Muscle of leg (tissue), 11 donors: ENCODE measurements around the gene TMEM121. TPM values are rescaled to one million over a fixed set of nuclear protein-coding genes. Genes with fewer than 3 reads are reported as not detected.

Experiments
- DNase-seq: peaks from one replicate; pipeline ENCODE4 v3.0.0; 2013
- H3K27ac ChIP-seq: one replicate; pipeline ENCODE4 v1.5.1; 2013; ENCODE audit warnings: mild to moderate bottlenecking, low read length, control low read depth
- H3K27me3 ChIP-seq: one replicate; pipeline ENCODE4 v1.6.1; 2013; ENCODE audit warnings: low read length; ENCODE audit not compliant: control insufficient read depth, insufficient read depth
- H3K36me3 ChIP-seq: one replicate; pipeline ENCODE4 v1.6.1; 2013; ENCODE audit warnings: low read length; ENCODE audit not compliant: control insufficient read depth, insufficient read depth
- H3K4me1 ChIP-seq: one replicate; pipeline ENCODE4 v1.6.1; 2013; ENCODE audit warnings: low read length; ENCODE audit not compliant: control insufficient read depth, insufficient read depth
- H3K4me3 ChIP-seq: one replicate; pipeline ENCODE4 v1.5.1; 2013; ENCODE audit warnings: low read length, control low read depth
- H3K9me3 ChIP-seq: replicated peaks from 2 replicates; pipeline ENCODE4 v1.6.1; 2013; ENCODE audit warnings: low read depth, low read length; ENCODE audit not compliant: control insufficient read depth
- WGBS: methylation state at CpG from one replicate; pipeline ENCODE4 v1.1.5; 2013; ENCODE audit warnings: missing lambda C conversion rate; ENCODE audit not compliant: insufficient coverage; 5-methylcytosine and 5-hydroxymethylcytosine counted together
- polyA plus RNA-seq, 8 donors: library from polyadenylated mRNA; unstranded; fragments of 120-200 nt; gene quantifications; one replicate each; pipeline versions ENCODE4 v1.2.1 to v1.2.3, GENCODE V29; 2013; ENCODE audit warnings: inconsistent platforms in 1 of 8, low replicate concordance in 1 of 8; ENCODE audit not compliant: insufficient read length in 8 of 8, insufficient read depth in 1 of 8
- total RNA-seq: library from RNA; stranded (reverse); fragments of 120-200 nt; gene quantifications from one replicate; pipeline ENCODE4 v1.2.4, GENCODE V29; 2013

Gene TMEM121
- total and polyA plus RNA-seq, 9 donors: 1.3 to 4.8 (median 3.4) TPM

GRCh38 chr14:105508601-105509000, 17.8 kb upstream of the TMEM121 start:
- DNase-seq: no peak
- peaks cover 25% of the 10 kb centered on the region for H3K27me3 ChIP-seq
- H3K4me3 ChIP-seq: no peak overlapping the region
- no peaks in the 10 kb centered on the region for H3K36me3 ChIP-seq
- WGBS: 87% methylated on average over 9 of the region's 12 CpGs
- no peaks in the 10 kb centered on the region for H3K4me1 ChIP-seq
- no peak overlapping the region for H3K27ac ChIP-seq
- H3K9me3 ChIP-seq: no peaks in the 10 kb centered on the region

DNA sequence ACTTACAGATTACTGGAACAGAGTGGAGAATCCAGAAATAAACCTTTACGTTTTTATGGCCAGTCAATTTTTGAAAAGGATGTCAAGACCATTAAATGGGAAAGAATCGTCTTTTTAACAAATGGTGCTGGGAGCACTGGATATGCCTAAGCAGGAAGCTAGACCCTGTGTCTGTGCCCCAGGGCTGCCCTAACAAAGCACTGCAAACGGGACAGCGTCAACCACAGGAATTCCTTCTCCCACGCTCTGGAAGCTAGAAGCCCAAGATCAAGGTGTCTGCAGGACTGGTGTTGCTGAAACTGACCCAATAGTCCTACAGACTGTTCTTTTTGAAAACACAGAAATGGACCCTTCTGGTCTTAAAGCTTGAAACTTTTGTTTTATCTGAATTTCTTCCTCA, 9.3 kb upstream of the TMEM121 start:
- H3K4me1 ChIP-seq: no peaks in the 10 kb centered on the region
- H3K4me3 ChIP-seq: no peak overlapping the region
- H3K9me3 ChIP-seq: no peaks in the 10 kb centered on the region
- 43% methylated on average over 5 of the region's 5 CpGs for WGBS
- H3K27ac ChIP-seq: no peak overlapping the region
- H3K36me3 ChIP-seq: no peaks in the 10 kb centered on the region
- DNase-seq: no peak
- peaks cover 17% of the 10 kb centered on the region for H3K27me3 ChIP-seq

DNA sequence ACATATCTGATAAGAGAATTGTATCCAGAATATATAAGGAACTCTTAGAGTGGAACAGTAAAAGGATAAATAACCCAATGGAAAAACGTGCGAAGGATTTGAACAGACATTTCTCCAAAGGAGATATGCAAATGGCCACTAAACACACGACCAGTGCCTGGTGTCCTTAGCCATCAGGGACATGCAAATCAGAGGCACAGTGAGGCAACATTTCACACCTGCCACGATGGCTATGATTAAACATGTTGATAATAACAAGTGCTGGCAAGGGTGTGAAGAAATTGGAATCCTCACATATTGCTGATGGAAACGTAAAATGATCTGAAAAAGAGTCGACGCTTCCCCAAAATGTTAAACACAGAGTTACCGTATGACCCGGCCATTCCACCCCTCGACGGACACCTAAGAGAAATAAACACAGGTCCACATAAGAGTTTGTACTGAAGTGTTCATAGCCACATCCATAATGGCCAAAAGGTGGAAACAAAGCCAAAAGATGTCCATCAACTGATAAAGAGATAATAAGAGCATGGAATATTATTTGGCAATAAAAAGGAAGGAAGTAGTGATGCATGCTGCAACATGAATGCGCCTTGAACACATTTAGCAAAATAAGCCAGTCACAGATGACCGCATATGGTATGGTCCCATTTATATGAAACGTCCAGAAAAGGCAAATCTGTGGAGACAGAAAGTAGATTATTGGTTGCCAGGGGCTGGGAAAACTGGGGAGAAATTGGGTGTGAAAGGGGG, 6.3 kb upstream of the TMEM121 start:
- H3K9me3 ChIP-seq: no peaks in the 10 kb centered on the region
- peaks cover 20% of the 10 kb centered on the region for H3K27me3 ChIP-seq
- 65% methylated on average over 3 of the region's 14 CpGs for WGBS
- DNase-seq: no peak
- H3K27ac ChIP-seq: no peak overlapping the region
- no peak overlapping the region for H3K4me3 ChIP-seq
- no peaks in the 10 kb centered on the region for H3K4me1 ChIP-seq
- H3K36me3 ChIP-seq: no peaks in the 10 kb centered on the region

DNA sequence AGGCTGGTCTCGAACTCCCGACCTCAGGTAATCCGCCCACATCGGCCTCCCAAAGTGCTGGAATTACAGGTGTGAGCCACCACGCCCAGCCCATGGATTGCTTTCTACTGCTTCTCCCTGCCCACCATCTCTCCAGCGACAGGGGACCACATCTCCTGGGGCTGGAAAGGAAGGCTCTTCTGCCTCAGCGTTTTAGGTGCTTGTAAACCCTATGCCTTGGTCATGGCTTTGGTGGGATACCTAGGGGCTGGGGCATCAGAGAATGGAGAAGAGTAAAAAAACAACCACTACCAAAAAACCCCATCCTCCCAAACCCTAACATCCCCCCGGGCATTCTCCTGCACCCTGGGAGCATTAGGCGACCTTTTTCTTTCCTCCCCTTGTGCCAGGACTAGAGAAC, 1.1 kb upstream of the TMEM121 start:
- Histone ChIP-seq H3K27me3 (peaks cover 51% of the 10 kb centered on the region), H3K36me3 (no peaks in the 10 kb centered on the region), H3K9me3 (no peaks in the 10 kb centered on the region), H3K4me1 (peaks cover 28% of the 10 kb centered on the region), H3K4me3 (no peak overlapping the region), H3K27ac (no peak overlapping the region)
- WGBS: 81% methylated on average over 5 of the region's 9 CpGs
- peak; percentile 17 for DNase-seq

GRCh38 chr14:105526776-105527380, 495 bp downstream of the TMEM121 start:
- Histone ChIP-seq H3K27me3 (peaks cover 50% of the 10 kb centered on the region), H3K36me3 (no peaks in the 10 kb centered on the region), H3K4me1 (peaks cover 28% of the 10 kb centered on the region), H3K27ac (no peak overlapping the region), H3K9me3 (no peaks in the 10 kb centered on the region), H3K4me3 (peak overlapping the region; percentile 55)
- DNase-seq: peak; percentile 27
- WGBS: 2% methylated on average over 33 of the region's 48 CpGs

DNA sequence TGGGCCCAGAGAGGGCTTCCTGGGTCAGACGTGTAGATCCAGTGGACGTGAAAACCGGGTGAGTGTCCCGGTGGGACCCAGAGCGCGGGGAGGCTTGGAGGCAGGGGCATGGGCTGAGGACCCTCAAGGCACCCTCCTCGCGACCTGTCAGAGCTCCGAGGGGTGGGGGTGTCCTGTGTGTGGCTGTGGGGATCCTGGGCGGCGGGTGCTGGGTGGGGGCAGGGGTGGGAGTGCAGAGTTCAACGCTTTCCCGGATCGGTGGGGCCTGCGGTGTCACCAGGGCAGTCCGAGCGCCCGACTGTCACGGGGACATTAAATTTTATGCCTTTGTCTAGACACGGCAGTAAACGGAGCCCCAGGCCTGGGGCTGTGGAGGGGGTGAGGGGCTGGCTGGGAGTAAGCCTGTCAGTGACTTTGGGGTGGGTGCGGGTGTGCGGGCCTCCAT, 1.0 kb downstream of the TMEM121 start:
- peak overlapping the region; percentile 55 for H3K4me3 ChIP-seq
- 14% methylated on average over 21 of the region's 23 CpGs for WGBS
- no peak overlapping the region for H3K27ac ChIP-seq

GRCh38 chr14:105527826-105528585, 1.6 kb downstream of the TMEM121 start:
- peak overlapping the region; percentile 55 for H3K4me3 ChIP-seq
- no peaks in the 10 kb centered on the region for H3K36me3 ChIP-seq
- H3K4me1 ChIP-seq: peaks cover 28% of the 10 kb centered on the region
- 5% methylated on average over 65 of the region's 67 CpGs for WGBS
- peaks cover 44% of the 10 kb centered on the region for H3K27me3 ChIP-seq
- no peak overlapping the region for H3K27ac ChIP-seq
- no peaks in the 10 kb centered on the region for H3K9me3 ChIP-seq
- DNase-seq: peak; percentile 88

More for the DNA sequence above, 1.0 kb downstream of the TMEM121 start:
- peaks cover 28% of the 10 kb centered on the region for H3K4me1 ChIP-seq
- H3K9me3 ChIP-seq: no peaks in the 10 kb centered on the region
- H3K27me3 ChIP-seq: peaks cover 46% of the 10 kb centered on the region
- peak; percentile 34 for DNase-seq
- H3K36me3 ChIP-seq: no peaks in the 10 kb centered on the region

DNA sequence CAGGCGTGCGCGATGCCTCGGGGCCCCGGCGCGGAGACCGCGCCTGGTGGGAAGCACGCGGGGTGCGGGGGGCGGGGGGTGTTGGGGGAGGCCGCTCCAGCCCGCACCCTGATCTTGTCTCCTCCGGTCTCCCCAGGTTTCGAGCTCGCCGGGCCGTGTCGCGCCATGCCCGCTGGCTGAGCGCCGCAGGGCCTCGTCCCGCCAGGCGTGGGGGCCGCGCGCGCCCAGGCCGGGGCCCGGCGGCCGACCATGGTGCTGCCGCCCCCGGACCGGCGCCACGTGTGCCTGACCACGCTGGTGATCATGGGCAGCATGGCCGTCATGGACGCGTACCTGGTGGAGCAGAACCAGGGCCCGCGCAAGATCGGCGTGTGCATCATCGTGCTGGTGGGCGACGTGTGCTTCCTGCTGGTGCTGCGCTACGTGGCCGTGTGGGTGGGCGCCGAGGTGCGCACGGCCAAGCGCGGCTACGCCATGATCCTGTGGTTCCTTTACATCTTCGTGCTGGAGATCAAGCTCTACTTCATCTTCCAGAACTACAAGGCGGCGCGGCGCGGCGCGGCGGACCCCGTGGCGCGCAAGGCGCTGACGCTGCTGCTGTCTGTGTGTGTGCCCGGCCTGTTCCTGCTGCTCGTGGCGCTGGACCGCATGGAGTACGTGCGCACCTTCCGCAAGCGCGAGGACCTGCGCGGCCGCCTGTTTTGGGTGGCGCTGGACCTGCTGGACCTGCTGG, 2.4 kb downstream of the TMEM121 start:
- Histone ChIP-seq H3K4me1 (peaks cover 28% of the 10 kb centered on the region), H3K36me3 (no peaks in the 10 kb centered on the region), H3K27ac (no peak overlapping the region), H3K9me3 (no peaks in the 10 kb centered on the region), H3K4me3 (peak overlapping the region; percentile 13), H3K27me3 (peaks cover 46% of the 10 kb centered on the region)
- peak; percentile 32 for DNase-seq
- 13% methylated on average over 87 of the region's 89 CpGs for WGBS

GRCh38 chr14:105529319-105529568, 2.9 kb downstream of the TMEM121 start:
- peaks cover 42% of the 10 kb centered on the region for H3K27me3 ChIP-seq
- 26% methylated on average over 24 of the region's 24 CpGs for WGBS
- H3K36me3 ChIP-seq: no peaks in the 10 kb centered on the region
- H3K4me3 ChIP-seq: peak overlapping the region; percentile 10
- H3K9me3 ChIP-seq: no peaks in the 10 kb centered on the region
- no peak for DNase-seq
- H3K4me1 ChIP-seq: peaks cover 28% of the 10 kb centered on the region
- H3K27ac ChIP-seq: no peak overlapping the region
